HG03064 (cell line): ENCODE results near the gene SMIM3.
"Not testable (repeated sequence)": the region's sequence is repeated elsewhere in the genome, so short reads cannot be mapped to it uniquely, and the experiment has no call there.

ENCODE experiments used
- ATAC-seq: cut with Tn5 transposase; IDR thresholded peaks from one replicate; pipeline ENCODE4 v1.9.1; 2021; ENCODE audit warnings: low read depth; ENCODE audit not compliant: unreplicated experiment

Gene SMIM3, protein sequence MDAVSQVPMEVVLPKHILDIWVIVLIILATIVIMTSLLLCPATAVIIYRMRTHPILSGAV

GRCh38 chr5:150778517-150779396 lies at the start of gene SMIM3:
Gene SMIM3 (plus strand): TSS chr5:150778757. CDS start chr5:150795441, 16,684 bp downstream.
- no peak for ATAC-seq

DNA sequence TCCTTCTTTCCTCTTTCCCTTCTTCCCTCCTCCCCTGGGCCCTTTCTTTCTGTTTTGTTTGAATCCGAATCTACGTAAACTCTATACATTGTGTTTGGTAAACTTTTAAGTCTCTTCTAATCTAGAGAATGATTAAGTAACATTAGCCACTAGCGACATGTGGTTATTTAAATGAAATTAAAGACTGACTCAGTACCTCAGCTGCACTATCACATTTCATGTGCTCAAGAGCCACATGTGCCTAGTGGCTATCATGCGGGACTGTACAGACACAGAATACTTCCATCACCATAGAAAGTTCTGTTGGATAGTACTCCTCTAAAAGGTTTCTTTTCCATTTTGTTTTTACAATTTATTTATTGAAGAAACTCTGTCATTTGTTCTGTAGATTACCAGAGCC lies 48.7 kb upstream of the SMIM3 start:
- no peak for ATAC-seq

DNA sequence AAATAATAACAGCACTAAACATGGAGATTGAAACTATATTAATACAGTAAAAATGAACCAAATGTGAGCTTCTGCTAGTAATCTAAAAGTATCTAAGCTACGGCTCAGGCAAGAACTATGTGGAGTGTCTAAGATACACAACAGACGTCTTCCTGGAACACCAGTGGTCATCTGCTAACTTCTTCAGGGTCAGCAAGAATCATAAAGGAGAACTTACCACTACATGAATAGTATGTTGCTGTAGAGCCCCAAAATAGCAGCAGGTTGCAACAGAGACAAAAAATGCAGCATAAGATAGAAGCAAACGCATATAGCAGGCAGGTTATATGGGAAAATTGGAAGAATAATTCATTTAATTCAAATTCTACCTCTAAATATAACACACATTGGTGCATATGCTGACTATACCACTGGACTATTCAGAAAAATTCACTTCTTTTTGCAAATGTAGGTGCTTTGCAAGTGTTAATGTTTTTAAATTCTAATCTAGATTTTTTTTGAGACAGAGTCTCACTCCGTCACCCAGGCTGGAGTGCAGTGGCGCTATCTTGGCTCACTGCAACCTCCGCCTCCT lies 46.8 kb upstream of the SMIM3 start:
- no peak for ATAC-seq

- ATAC-seq = peak; percentile 72
Observed at GRCh38 chr5:150734579-150735384, 43.8 kb upstream of the SMIM3 start.

GRCh38 chr5:150738862-150739261 lies 39.7 kb upstream of the SMIM3 start:
- ATAC-seq = no peak

DNA sequence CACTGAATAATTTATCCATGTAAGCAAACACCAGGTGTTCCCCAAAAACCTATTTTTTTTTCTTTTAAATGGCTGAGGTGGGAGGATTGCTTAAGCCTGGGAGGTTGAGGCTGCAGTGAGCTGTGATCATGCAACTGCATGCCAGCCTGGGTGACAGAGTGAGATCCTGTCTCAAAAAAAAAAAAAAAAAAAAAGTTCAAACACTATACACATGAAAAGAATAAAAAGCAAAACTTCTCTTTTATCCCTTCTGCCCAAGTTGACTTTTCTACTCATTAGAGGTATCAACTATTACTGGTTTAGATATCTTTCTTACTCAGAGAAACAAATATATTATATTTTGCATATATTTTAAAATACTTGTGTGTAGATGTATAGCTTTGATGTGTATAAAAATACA lies 37.6 kb upstream of the SMIM3 start:
- ATAC-seq = no peak

DNA sequence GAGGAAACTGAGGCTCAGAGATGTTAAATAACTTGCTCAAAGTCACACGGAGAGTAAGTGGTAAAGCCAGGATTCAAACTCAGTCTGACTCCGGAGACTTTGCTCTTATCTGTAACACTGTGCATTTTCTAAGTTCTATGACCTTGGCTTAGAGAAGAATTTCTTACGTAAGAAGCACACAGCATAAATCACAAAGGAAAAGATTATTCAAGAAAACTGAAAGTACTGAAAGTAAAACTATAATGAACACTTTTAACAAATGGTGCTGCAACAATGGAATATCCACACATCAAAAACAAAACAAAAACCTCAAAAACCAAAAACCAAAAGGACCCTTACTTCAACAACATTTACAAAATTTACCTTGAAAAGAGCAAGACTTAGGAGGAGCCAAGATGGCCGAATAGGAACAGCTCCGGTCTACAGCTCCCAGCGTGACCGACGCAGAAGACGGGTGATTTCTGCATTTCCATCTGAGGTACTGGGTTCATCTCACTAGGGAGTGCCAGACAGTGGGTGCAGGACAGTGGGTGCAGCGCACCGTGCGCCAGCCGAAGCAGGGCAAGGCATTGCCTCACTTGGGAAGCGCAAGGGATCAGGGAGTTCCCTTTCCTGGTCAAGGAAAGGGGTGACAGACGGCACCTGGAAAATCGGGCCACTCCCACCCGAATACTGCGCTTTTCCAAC lies 36.0 kb upstream of the SMIM3 start:
- not testable (repeated sequence) for ATAC-seq

DNA sequence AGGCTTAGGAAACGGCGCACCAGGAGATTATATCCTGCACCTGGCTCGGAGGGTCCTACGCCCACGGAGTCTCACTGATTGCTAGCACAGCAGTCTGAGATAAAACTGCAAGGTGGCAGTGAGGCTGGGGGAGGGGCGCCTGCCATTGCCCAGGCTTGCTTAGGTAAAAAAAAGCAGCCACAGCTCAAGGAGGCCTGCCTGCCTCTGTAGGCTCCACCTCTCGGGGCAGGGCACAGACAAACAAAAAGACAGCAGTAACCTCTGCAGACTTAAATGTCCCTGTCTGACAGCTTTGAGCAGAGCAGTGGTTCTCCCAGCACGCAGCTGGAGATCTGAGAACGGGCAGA lies 35.4 kb upstream of the SMIM3 start:
- not testable (repeated sequence) for ATAC-seq

- ATAC-seq = no peak
Observed at GRCh38 chr5:150750469-150750868, 28.1 kb upstream of the SMIM3 start.

DNA sequence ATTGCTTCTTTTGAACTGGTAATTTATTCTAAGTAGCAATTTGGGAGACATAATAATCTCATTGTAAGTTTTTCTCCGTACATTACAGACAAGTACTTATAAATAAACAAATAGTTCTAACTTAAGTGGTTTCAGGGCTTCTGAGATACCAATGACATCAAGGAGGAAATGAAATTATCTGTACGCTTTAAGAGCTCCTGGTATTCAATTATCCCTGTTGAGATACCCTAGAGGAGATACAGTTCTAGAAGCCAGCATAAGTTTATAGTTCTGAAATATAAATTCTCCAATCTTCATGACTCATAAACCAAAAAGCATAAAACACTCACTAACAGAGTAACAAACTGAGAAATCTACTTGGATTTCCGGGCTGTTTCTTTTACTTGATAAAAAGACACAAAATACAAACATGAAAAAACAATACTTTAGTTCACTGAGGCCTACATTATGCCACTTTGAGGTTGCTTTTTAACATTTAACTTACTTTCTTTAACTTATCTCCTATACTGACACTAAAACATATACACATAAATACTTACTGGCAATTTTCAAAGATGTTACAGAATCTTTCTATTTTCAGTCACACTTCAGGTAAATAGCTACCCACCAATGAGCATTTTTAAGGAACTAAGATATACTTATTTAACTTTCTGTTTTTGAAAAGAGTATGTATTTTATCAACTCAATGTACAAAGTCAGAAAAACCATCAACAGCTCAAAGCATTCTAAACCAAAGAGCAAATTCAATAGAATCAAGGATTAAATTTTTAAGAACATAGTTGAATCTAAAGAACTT lies 27.3 kb upstream of the SMIM3 start:
- no peak for ATAC-seq

DNA sequence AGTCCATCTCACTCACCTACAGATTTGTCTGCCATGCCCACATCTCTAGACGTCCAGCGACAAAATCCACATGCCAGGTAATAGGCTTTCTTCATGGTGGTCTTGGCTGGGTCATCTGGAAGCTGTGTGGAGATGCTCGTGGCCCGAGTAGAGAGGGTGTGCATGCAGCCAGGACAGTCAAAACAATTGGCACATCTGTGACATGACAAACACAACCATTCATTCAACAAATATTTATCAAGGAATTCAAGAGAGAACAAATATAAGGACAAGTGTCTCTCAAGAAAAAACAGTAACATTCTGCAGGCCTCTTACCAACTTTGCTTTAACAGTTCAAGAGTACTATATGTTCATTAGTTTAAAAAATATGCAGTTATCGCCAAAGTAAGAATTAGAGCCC lies 25.1 kb upstream of the SMIM3 start:
- no peak for ATAC-seq

- no peak for ATAC-seq
Observed at GRCh38 chr5:150753863-150754262, 24.7 kb upstream of the SMIM3 start.

- ATAC-seq = no peak
Observed at GRCh38 chr5:150757087-150757649, 21.4 kb upstream of the SMIM3 start.

DNA sequence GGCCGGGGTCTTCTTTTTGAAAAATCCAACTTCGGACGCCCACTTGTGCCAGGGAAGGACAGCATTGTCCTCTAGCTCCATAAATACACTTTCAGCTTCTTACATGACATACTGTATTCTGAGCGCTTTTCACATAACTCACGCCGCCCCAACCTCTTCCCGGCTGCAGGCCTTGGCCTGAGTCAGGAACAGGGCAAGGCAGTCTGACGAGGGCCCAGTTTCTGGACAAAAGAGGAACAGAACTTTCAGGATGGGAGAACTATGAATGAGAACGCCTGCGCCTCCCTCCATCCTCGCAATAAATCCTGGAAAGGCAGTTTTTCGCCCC lies 20.4 kb upstream of the SMIM3 start:
- ATAC-seq = peak; percentile 25

GRCh38 chr5:150758531-150759333 lies 19.8 kb upstream of the SMIM3 start, which contains the start of gene DCTN4:
Gene DCTN4 (minus strand): TSS chr5:150759017. CDS start chr5:150758993, 24 bp downstream.
- ATAC-seq = peak; percentile 95

DNA sequence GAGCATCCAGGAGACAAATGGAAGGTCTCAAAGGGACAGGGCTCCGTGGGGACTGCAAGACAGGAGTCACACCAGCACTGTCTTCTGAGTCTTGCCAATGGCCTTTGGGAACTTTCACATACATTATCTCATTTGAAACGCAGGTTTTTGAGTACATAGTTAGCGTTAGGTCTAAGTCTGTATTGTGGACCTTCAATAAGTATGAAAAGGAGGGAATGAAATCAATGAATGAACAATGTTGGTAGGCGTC lies 19.3 kb upstream of the SMIM3 start:
- ATAC-seq = no peak

DNA sequence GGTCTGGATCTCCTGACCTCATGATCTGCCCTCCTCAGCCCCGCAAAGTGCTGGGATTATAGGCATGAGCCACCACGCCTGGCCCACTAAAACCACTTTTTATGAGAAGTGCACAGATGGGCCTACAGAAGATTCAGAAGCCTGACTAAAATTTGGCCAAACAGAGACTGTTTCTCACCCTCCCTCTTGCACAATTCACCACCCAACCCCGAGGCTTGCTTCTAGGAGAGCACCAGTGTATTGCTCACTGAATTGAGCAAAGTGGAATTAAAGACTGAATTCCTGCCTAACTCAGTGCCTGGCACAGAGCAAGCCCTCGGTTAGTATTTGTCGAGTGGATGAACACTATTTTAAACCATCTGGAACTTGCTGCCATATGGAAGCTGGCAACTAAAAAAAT lies 16.3 kb upstream of the SMIM3 start:
- no peak for ATAC-seq

DNA sequence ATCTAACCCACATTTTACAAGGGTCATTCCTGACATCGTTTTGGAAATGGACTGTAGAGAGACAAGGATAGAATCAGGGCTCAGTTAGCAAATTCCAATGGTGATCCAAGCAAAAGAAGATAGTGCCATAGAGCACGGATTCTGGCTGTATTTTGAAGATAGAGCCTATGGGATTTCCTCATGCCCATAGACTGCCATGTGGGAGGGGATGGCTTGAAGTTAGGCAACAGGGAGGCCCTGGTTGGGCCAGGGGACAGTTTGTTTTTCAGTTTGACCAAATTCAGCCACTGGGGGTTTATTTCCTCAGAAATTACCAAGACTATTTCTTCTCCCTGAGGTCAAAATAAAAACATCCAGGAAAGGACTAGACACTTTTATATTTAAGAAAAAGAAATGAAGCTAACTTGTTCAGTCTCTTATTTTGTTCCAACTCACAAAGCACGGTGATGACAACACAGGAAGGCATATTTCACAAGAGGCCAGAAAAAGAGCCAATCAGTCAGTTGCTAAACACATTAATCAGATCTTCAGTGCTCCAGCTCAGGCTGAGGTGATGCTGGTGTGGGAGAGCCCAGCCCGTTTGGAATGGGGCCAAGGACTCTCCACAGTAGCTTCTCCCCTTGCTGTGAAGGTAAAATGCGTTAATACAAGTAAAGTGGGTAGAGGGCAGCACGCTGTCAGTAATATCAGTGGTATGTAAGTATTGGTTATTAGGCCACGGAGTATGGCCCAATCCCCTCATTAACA lies 15.4 kb upstream of the SMIM3 start:
- no peak for ATAC-seq
